ENCODE results near the gene SLC38A10. TPM values are rescaled to one million over a fixed set of nuclear protein-coding genes. Genes with fewer than 3 reads are reported as not detected.
A peak's percentile ranks its signal among the peaks of the same experiment; 100 is the strongest.
"Not testable (repeated sequence)": the region's sequence is repeated elsewhere in the genome, so short reads cannot be mapped to it uniquely, and the experiment has no call there.

The SLC38A10 gene
- total RNA-seq, 4 donors from 2014 or later, result 37.8 to 49.8 (median 45.3) TPM

GRCh38 chr17:81311946-81312345 lies 16.8 kb upstream of the SLC38A10 start:
- intact Hi-C loops (cut with DNase I), result no loop called here
- DNase-seq, result no peak
- Histone ChIP-seq H3K4me1 (peaks cover 15 to 37% (median 26%) of the 10 kb centered on the region in 3 donors), H3K27me3 (no peaks in the 10 kb centered on the region), H3K4me3 (no peak overlapping the region), H3K27ac (no peak overlapping the region), H3K9me3 (no peaks in the 10 kb centered on the region), H3K36me3 (no peaks in the 10 kb centered on the region)
- WGBS, 2 donors, result 60 to 87% methylated on average over 2 to 6 of the region's 14 CpGs
- TF ChIP-seq POLR2A (IDR thresholded peaks at IDR 0.05) (no peak), CTCF (IDR thresholded peaks at IDR 0.05) (no peak)

DNA sequence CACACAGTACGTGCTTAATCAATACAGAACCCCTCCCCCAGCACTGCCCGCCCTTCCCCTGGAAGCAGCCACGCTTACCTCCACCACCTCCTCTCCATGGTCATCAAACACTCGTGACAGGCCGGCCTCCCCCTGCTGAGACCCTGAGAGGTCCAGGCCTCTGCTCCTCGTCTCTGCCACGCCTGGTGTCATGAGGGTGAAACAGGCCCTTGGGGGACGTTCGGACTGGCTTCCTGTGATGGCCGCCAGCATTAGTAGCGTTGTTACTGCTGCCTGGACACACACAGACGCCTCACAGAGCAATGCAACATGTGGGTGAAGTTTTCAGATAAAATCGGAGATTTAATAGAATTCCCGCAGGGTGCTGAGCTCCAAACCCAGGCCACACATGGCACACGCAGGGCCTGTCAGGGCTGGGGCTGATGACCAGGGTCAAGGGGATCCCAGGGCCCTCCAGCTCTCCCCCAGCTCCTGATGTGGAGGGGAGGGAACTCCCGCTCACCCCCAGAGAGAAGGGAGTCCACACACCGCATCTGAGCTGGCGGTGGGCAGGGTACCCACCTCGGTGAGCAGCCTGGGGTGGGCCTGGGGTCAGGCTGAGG lies 15.9 kb upstream of the SLC38A10 start:
- H3K9me3 ChIP-seq, result no peaks in the 10 kb centered on the region
- 93 to 95% methylated on average over 4 to 12 of the region's 19 CpGs for WGBS, 2 donors
- no peak for DNase-seq
- H3K27me3 ChIP-seq, result no peaks in the 10 kb centered on the region
- intact Hi-C loops (cut with DNase I), result no loop called here
- TF ChIP-seq CTCF (IDR thresholded peaks at IDR 0.05) (no peak), POLR2A (IDR thresholded peaks at IDR 0.05) (no peak)
- no peak overlapping the region for H3K4me3 ChIP-seq
- no peak overlapping the region for H3K27ac ChIP-seq
- H3K4me1 ChIP-seq, result peaks cover 15 to 28% (median 21%) of the 10 kb centered on the region in 3 donors
- no peaks in the 10 kb centered on the region for H3K36me3 ChIP-seq

DNA sequence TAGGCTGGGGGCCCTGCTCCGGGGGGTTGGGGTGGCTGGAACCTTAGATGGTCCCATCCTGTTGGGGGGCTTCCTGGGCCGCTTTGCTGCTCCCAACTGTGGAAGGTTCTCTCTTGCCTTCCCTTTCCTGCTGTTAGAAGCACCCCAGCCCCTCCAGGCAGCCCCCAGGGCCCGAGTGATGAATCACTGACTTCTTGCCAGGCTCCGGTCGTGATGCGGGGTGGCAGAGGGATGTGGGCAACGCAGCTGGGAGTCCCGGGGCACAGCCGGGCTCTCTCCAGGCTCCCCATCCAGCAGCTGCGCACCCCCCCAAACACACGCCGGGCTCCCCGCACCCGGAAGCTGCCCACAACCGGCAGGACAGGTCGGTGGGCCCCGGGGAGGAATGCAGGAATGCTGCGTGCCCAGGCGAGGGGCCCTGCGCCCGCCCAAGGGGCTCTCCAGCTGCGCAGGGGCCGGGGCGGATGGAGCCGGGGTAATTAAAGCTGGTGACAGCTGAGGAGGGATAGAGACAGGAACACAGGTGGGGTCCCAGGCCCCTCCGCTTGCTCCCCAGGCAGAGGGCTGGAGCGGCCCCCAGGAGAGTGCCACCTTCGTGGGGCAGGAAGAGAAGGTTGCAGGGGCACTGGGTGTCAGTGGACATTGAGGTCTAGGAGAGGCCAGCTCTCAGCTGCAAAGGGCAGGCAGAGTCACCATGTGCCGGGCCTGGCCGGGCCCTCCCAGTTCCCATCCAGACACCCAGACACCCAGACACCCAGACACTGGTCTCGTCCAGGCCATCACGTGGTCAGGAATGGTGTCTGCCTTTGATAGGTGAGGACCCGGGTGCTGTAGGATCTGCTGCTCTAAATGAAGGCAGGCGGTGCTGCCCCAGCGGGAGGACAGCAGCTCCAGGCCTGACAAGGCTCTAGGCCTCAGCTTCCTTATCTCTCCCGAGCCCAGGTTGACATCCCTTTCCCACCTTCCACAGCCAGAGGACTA lies 15.0 kb upstream of the SLC38A10 start:
- DNase-seq, result no peak
- peak overlapping the region; percentile 70 to 86 (median 80) for H3K27ac ChIP-seq
- 44 to 60% methylated on average over 3 to 10 of the region's 36 CpGs for WGBS, 2 donors
- no peaks in the 10 kb centered on the region for H3K27me3 ChIP-seq
- H3K9me3 ChIP-seq, result no peaks in the 10 kb centered on the region
- H3K36me3 ChIP-seq, result no peaks in the 10 kb centered on the region
- peak overlapping the region in 3 of 4 donors; percentile 13 to 61 (median 34) for H3K4me3 ChIP-seq
- TF ChIP-seq CTCF (IDR thresholded peaks at IDR 0.05) (no peak), POLR2A (IDR thresholded peaks at IDR 0.05) (no peak)
- intact Hi-C loops (cut with DNase I), result no loop called here
- H3K4me1 ChIP-seq, result peaks cover 15 to 26% (median 20%) of the 10 kb centered on the region in 3 donors

DNA sequence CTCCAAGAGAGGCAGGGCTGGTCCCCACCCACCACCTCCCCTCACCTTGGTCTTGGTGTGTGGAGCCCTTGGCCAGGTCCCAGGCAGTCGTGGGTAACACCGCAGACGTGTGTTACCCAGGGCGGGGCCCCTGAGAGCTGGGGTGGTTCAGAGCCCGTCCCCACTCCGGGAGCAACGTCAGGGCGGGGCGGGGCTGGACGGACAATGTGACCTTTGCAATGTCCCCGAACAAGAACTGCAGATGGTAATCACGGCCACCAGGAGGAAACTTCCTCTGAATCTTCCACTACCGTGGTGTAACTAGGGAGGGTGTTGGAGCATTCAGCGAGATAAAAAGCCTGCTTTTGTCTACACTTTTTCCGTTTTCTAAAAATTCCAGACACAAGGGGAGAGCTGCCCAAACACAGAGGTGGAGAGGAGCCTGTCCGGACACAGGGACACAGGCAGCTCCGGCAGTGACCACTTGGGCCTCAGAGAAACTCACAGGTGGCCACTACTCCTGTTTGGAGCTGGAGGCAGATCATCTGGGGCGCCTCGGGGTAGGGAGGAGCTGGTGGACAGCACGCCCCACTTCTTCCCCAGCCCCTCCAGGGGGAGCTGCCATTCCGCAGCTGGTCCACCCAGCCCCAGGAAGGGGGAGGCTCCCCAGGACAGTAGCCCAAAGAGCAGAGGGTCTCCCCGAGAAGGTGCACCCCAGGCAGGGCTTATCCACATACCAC lies 14.2 kb upstream of the SLC38A10 start:
- Histone ChIP-seq H3K27ac (peak overlapping the region; percentile 70 to 86 (median 80)), H3K4me1 (peaks cover 15 to 26% (median 20%) of the 10 kb centered on the region in 3 donors), H3K4me3 (peak overlapping the region in 3 of 4 donors; percentile 13 to 61 (median 34)), H3K36me3 (no peaks in the 10 kb centered on the region), H3K9me3 (no peaks in the 10 kb centered on the region), H3K27me3 (no peaks in the 10 kb centered on the region)
- intact Hi-C loops (cut with DNase I), result no loop called here
- TF ChIP-seq POLR2A (IDR thresholded peaks at IDR 0.05) (no peak), CTCF (IDR thresholded peaks at IDR 0.05) (peak in 5 of 6 experiments; percentile 44 to 72 (median 56))
- DNase-seq, result no peak
- 0 to 17% methylated on average over 1 to 3 of the region's 22 CpGs for WGBS, 2 donors

DNA sequence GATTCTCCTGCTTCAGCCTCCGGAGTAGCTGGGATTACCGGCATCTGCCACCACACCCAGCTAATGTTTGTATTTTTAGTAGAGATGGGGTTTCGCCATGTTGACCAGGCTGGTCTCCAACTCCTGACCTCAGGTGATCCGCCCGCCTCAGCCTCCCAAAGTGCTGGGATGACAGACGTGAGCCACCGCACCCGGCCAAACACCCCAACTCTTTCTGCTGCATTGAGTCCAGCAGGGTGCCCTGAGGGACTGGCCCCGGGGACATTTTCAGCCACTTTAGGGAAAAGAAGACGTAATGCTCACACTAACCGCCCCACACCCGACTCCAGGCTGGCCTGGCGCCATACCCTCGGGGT lies 13.7 kb upstream of the SLC38A10 start:
- Histone ChIP-seq H3K4me3 (peak overlapping the region in 3 of 4 donors; percentile 13 to 61 (median 34)), H3K4me1 (peaks cover 15 to 27% (median 20%) of the 10 kb centered on the region in 3 donors), H3K27ac (peak overlapping the region; percentile 70 to 86 (median 80))
- intact Hi-C loops (cut with DNase I); DNase-seq; H3K9me3 ChIP-seq; H3K27me3 ChIP-seq; H3K36me3 ChIP-seq: not testable (repeated sequence)
- WGBS, 2 donors, result 32 to 64% methylated on average over 2 to 14 of the region's 14 CpGs
